MM.1S (cell line): ENCODE data around the gene SLC18B1.

Source experiments
- DNase-seq: peaks from one replicate; pipeline ENCODE4 v3.0.0-alpha.2; 2015
- H2AFZ ChIP-seq: fragments of 300-600 bp; sonication (generic); 2 replicates; pipeline ENCODE4 v1.6.0; 2016; ENCODE audit warnings: antibody characterized with exemption, low read length
- H3F3A ChIP-seq: fragments of 300-600 bp; sonication (generic); 2 replicates; pipeline ENCODE4 v1.6.1; 2016; ENCODE audit warnings: mild to moderate bottlenecking, antibody characterized with exemption, low read length, moderate library complexity, mixed read lengths; ENCODE audit not compliant: insufficient read depth
- H3K27ac ChIP-seq: fragments of 300-600 bp; sonication (generic); 2 replicates; pipeline ENCODE4 v1.5.1; 2016; ENCODE audit warnings: mild to moderate bottlenecking, low read length
- H3K27me3 ChIP-seq: fragments of 300-600 bp; sonication (generic); replicated peaks from 2 replicates; pipeline ENCODE4 v1.6.0; 2016; ENCODE audit warnings: low read length; ENCODE audit not compliant: insufficient read depth
- H3K36me3 ChIP-seq: fragments of 300-600 bp; sonication (generic); replicated peaks from 2 replicates; pipeline ENCODE4 v1.6.1; 2016; ENCODE audit warnings: mild to moderate bottlenecking, low read length, mixed read lengths; ENCODE audit not compliant: insufficient read depth
- H3K4me1 ChIP-seq: fragments of 300-600 bp; sonication (generic); 2 replicates; pipeline ENCODE4 v1.6.1; 2016; ENCODE audit warnings: low read length, mixed read lengths
- H3K4me2 ChIP-seq: fragments of 300-600 bp; sonication (generic); 2 replicates; pipeline ENCODE4 v1.6.0; 2016; ENCODE audit warnings: low read depth, low read length
- H3K4me3 ChIP-seq: fragments of 300-600 bp; sonication (generic); 2 replicates; pipeline ENCODE4 v1.5.1; 2016; ENCODE audit warnings: low read length, mixed read lengths
- H3K79me2 ChIP-seq: fragments of 300-600 bp; sonication (generic); 2 replicates; pipeline ENCODE4 v1.6.1; 2016; ENCODE audit warnings: mixed run types, low read length, mixed read lengths
- H3K9ac ChIP-seq: fragments of 300-600 bp; sonication (generic); 2 replicates; pipeline ENCODE4 v1.6.1; 2016; ENCODE audit warnings: low read length, mixed read lengths
- H3K9me2 ChIP-seq: fragments of 300-600 bp; sonication (generic); replicated peaks from 2 replicates; pipeline ENCODE4 v1.6.1; 2016; ENCODE audit warnings: mild to moderate bottlenecking, low read length, mixed read lengths; ENCODE audit not compliant: insufficient read depth
- H3K9me3 ChIP-seq: fragments of 300-600 bp; sonication (generic); replicated peaks from 2 replicates; pipeline ENCODE4 v1.6.1; 2016; ENCODE audit warnings: mild to moderate bottlenecking, low read length, mixed read lengths; ENCODE audit not compliant: insufficient read depth
- H4K20me1 ChIP-seq: fragments of 300-600 bp; sonication (generic); 2 replicates; pipeline ENCODE4 v1.6.1; 2016; ENCODE audit warnings: mild to moderate bottlenecking, low read length, moderate library complexity, mixed read lengths; ENCODE audit not compliant: insufficient read depth
- EZH2 ChIP-seq: fragments of 300-600 bp; sonication (generic); optimal IDR thresholded peaks from 2 replicates; pipeline ENCODE3; 2017; ENCODE audit warnings: low read depth, mild to moderate bottlenecking, antibody characterized with exemption, low read length, mixed read lengths
- EZH2phosphoT487 ChIP-seq: fragments of 300-600 bp; sonication (generic); IDR thresholded peaks from 2 replicates; pipeline ENCODE4 v1.6.1; 2018; ENCODE audit warnings: antibody characterized with exemption, low read length
- TF ChIP-seq, protein P1 (sequence below): fragments of 300-600 bp; sonication (generic); IDR thresholded peaks from 2 replicates; pipeline ENCODE4 v1.5.1; 2016; ENCODE audit warnings: antibody characterized with exemption, low read length, mixed read lengths

SLC18B1 gene

DNA sequence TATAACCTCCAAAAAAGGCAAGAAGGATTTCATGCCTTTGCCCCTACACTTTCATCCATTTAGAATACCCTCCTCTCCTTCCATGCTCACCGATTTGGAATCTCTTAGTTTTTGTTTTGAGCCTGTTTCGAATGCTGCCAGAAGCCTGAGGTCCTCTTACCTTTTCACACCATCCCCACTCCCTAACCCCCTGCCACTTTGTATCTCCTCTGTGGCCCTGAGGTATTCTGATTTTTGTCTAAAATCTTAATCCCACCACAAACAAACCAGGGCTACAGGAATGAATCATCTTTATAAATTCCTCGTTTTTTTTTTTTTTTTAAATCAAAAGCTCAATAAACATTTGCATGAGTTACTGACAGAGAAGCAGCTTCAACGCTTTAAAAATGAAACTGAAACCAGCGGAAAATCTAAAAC lies 14.3 kb upstream of the SLC18B1 start:
- peak overlapping the region; percentile 90 for H3K9ac ChIP-seq
- H3K4me2 ChIP-seq: peak overlapping the region; percentile 82
- TF ChIP-seq EZH2 (no peak), EZH2phosphoT487 (no peak)
- TF ChIP-seq, protein P1, sequence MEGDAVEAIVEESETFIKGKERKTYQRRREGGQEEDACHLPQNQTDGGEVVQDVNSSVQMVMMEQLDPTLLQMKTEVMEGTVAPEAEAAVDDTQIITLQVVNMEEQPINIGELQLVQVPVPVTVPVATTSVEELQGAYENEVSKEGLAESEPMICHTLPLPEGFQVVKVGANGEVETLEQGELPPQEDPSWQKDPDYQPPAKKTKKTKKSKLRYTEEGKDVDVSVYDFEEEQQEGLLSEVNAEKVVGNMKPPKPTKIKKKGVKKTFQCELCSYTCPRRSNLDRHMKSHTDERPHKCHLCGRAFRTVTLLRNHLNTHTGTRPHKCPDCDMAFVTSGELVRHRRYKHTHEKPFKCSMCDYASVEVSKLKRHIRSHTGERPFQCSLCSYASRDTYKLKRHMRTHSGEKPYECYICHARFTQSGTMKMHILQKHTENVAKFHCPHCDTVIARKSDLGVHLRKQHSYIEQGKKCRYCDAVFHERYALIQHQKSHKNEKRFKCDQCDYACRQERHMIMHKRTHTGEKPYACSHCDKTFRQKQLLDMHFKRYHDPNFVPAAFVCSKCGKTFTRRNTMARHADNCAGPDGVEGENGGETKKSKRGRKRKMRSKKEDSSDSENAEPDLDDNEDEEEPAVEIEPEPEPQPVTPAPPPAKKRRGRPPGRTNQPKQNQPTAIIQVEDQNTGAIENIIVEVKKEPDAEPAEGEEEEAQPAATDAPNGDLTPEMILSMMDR: no peak
- H3K9me3 ChIP-seq: no peaks in the 10 kb centered on the region
- peaks cover 9% of the 10 kb centered on the region for H3K4me1 ChIP-seq
- H3K36me3 ChIP-seq: peaks cover 16% of the 10 kb centered on the region
- H3F3A ChIP-seq: peaks cover 46% of the 10 kb centered on the region
- peak; percentile 81 for DNase-seq
- no peaks in the 10 kb centered on the region for H3K27me3 ChIP-seq
- no peaks in the 10 kb centered on the region for H3K9me2 ChIP-seq
- H3K27ac ChIP-seq: peak overlapping the region; percentile 81
- H3K4me3 ChIP-seq: peak overlapping the region; percentile 94
- peaks cover 29% of the 10 kb centered on the region for H3K79me2 ChIP-seq
- H2AFZ ChIP-seq: peak overlapping the region; percentile 98
- peaks cover 25% of the 10 kb centered on the region for H4K20me1 ChIP-seq

DNA sequence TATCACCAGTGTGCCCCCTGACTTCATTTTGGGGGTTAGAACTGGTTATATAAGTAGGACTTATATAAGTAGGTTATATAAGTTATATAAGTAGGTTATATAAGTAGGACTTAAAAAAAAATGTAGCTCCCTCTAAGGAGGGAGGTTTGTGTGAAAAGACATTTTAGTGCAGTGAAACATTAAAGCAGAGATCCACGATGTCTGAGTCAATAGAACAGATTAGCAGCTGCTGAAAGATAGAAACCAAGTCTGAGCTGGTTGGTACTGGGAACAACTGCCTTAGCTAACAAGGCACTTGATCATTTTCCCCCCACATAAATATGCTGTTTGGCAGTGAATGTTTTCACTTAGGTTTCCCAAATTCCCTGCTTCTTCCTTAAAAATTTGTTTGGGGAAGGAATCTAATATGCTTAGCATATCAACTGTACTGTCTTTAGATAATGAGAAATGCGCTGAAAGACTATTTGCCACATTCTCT lies 13.9 kb upstream of the SLC18B1 start:
- no peaks in the 10 kb centered on the region for H3K9me3 ChIP-seq
- peaks cover 9% of the 10 kb centered on the region for H3K4me1 ChIP-seq
- no peak for DNase-seq
- peak overlapping the region; percentile 81; the same call in 1 of the 2 replicates for H3K27ac ChIP-seq
- peaks cover 20% of the 10 kb centered on the region for H4K20me1 ChIP-seq
- H3K79me2 ChIP-seq: peaks cover 26% of the 10 kb centered on the region
- H3K4me3 ChIP-seq: peak overlapping the region; percentile 94
- H3K27me3 ChIP-seq: no peaks in the 10 kb centered on the region
- no peak for TF ChIP-seq EZH2
- no peak for TF ChIP-seq EZH2phosphoT487
- TF ChIP-seq, protein P1: no peak
- peak overlapping the region; percentile 82 for H3K4me2 ChIP-seq
- H3K9me2 ChIP-seq: no peaks in the 10 kb centered on the region
- H3F3A ChIP-seq: peaks cover 41% of the 10 kb centered on the region
- H3K36me3 ChIP-seq: peaks cover 11% of the 10 kb centered on the region; the same call in 1 of the 2 replicates
- H2AFZ ChIP-seq: peak overlapping the region; percentile 98
- H3K9ac ChIP-seq: peak overlapping the region; percentile 90

DNA sequence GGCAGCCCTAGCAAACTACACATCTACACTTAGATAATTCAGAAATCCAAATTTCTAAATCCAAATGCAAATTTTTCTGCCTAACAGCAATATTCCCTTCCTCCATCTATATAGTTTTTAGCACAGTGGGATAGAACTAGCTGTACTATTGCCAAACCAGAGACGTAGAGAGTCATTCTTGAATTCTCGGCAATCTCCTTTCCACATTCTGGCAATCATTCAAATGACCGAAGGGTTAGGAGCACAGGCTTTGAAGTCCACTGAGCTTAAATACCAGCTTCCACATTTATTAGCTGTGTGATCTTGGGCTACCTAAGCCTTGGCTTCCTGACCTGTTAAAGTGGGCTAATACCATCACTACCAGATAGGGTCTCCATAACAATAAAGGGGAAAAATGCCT lies 12.8 kb upstream of the SLC18B1 start:
- no peak overlapping the region for H3K27ac ChIP-seq
- no peak overlapping the region for H2AFZ ChIP-seq
- TF ChIP-seq, protein P1: no peak
- TF ChIP-seq EZH2phosphoT487 (no peak), EZH2 (no peak)
- no peak overlapping the region for H3K9ac ChIP-seq
- peaks cover 5% of the 10 kb centered on the region; the same call in 1 of the 2 replicates for H3K36me3 ChIP-seq
- peaks cover 19% of the 10 kb centered on the region for H3K79me2 ChIP-seq
- H3F3A ChIP-seq: peaks cover 31% of the 10 kb centered on the region
- DNase-seq: no peak
- no peaks in the 10 kb centered on the region for H3K9me3 ChIP-seq
- no peak overlapping the region for H3K4me3 ChIP-seq
- H3K4me2 ChIP-seq: no peak overlapping the region
- H3K9me2 ChIP-seq: no peaks in the 10 kb centered on the region
- no peaks in the 10 kb centered on the region for H3K27me3 ChIP-seq
- H4K20me1 ChIP-seq: peaks cover 14% of the 10 kb centered on the region
- H3K4me1 ChIP-seq: peaks cover 5% of the 10 kb centered on the region
